Type B pancreatic cell (in vitro differentiated cells): Measurements from ENCODE around the gene ADRB2. TPM values are rescaled to one million over a fixed set of nuclear protein-coding genes. Genes with fewer than 3 reads are reported as not detected.

Experiments
- DNase-seq: peaks from one replicate; pipeline ENCODE4 v3.0.0; 2021; ENCODE audit warnings: mixed read lengths; ENCODE audit not compliant: unreplicated experiment; ENCODE audit errors: extremely low spot score
- H3K27ac Mint-ChIP-seq: 2 replicates; pipeline ENCODE4 v1.8.0; 2021; ENCODE audit warnings: mild to moderate bottlenecking, mixed read lengths
- H3K27me3 Mint-ChIP-seq: 2 replicates; pipeline ENCODE4 v1.8.0; 2021; ENCODE audit warnings: mixed read lengths
- H3K36me3 Mint-ChIP-seq: 2 replicates; pipeline ENCODE4 v1.8.0; 2021; ENCODE audit warnings: mixed read lengths
- H3K4me1 Mint-ChIP-seq: one replicate; pipeline ENCODE4 v1.8.0; 2021; ENCODE audit warnings: mixed read lengths; ENCODE audit not compliant: unreplicated experiment
- H3K4me3 Mint-ChIP-seq: 2 replicates; pipeline ENCODE4 v1.8.0; 2021; ENCODE audit warnings: mild to moderate bottlenecking, mixed read lengths
- H3K9me3 Mint-ChIP-seq: 2 replicates; pipeline ENCODE4 v1.8.0; 2021; ENCODE audit warnings: mixed read lengths
- CTCF ChIP-seq: fragments of 200-600 bp; sonication (generic); conservative IDR thresholded peaks from 2 replicates; pipeline ENCODE4 v1.5.0; 2021; ENCODE audit warnings: antibody characterized with exemption, mild to moderate bottlenecking
- total RNA-seq: library from RNA; stranded (reverse); gene quantifications from 2 replicates; pipeline ENCODE4 v1.2.1, GENCODE V29; 2021; ENCODE audit warnings: low replicate concordance

The ADRB2 gene
- total RNA-seq, 1 donor from 2014 or later: 1.3 TPM

- no peak for DNase-seq
- no peak for TF ChIP-seq CTCF
- H3K27ac Mint-ChIP-seq: no peak overlapping the region
- H3K4me3 Mint-ChIP-seq: no peak overlapping the region
- no peaks in the 10 kb centered on the region for H3K36me3 Mint-ChIP-seq
- H3K27me3 Mint-ChIP-seq: peaks cover 12% of the 10 kb centered on the region
- no peaks in the 10 kb centered on the region for H3K9me3 Mint-ChIP-seq
- H3K4me1 Mint-ChIP-seq: no peaks in the 10 kb centered on the region
These were observed 11.0 kb downstream of the ADRB2 start for GRCh38 chr5:148837383-148837782.

- H3K36me3 Mint-ChIP-seq: no peaks in the 10 kb centered on the region
- no peaks in the 10 kb centered on the region for H3K9me3 Mint-ChIP-seq
- H3K4me3 Mint-ChIP-seq: no peak overlapping the region
- DNase-seq: no peak
- no peak for TF ChIP-seq CTCF
- peaks cover 5% of the 10 kb centered on the region for H3K27me3 Mint-ChIP-seq
- H3K4me1 Mint-ChIP-seq: peaks cover under 1% of the 10 kb centered on the region
- H3K27ac Mint-ChIP-seq: no peak overlapping the region
These were observed 11.9 kb downstream of the ADRB2 start for GRCh38 chr5:148838357-148838756.

GRCh38 chr5:148839960-148840359 lies 13.5 kb downstream of the ADRB2 start:
- H3K4me3 Mint-ChIP-seq: no peak overlapping the region
- no peaks in the 10 kb centered on the region for H3K9me3 Mint-ChIP-seq
- TF ChIP-seq CTCF: no peak
- H3K4me1 Mint-ChIP-seq: peaks cover 9% of the 10 kb centered on the region
- H3K27ac Mint-ChIP-seq: no peak overlapping the region
- peaks cover 7% of the 10 kb centered on the region for H3K27me3 Mint-ChIP-seq
- no peaks in the 10 kb centered on the region for H3K36me3 Mint-ChIP-seq
- DNase-seq: no peak

GRCh38 chr5:148840531-148840930 lies 14.1 kb downstream of the ADRB2 start:
- no peak for TF ChIP-seq CTCF
- Mint-ChIP-seq H3K27me3 (peaks cover 7% of the 10 kb centered on the region), H3K4me1 (peaks cover 10% of the 10 kb centered on the region), H3K27ac (no peak overlapping the region), H3K9me3 (no peaks in the 10 kb centered on the region), H3K4me3 (no peak overlapping the region), H3K36me3 (no peaks in the 10 kb centered on the region)
- DNase-seq: no peak

- no peaks in the 10 kb centered on the region for H3K9me3 Mint-ChIP-seq
- no peak overlapping the region for H3K27ac Mint-ChIP-seq
- no peak overlapping the region for H3K4me3 Mint-ChIP-seq
- TF ChIP-seq CTCF: no peak
- DNase-seq: no peak
- no peaks in the 10 kb centered on the region for H3K36me3 Mint-ChIP-seq
- H3K27me3 Mint-ChIP-seq: peaks cover 7% of the 10 kb centered on the region
- H3K4me1 Mint-ChIP-seq: peaks cover 10% of the 10 kb centered on the region
These were observed 15.1 kb downstream of the ADRB2 start for GRCh38 chr5:148841519-148841918.

- Mint-ChIP-seq H3K4me1 (peaks cover 10% of the 10 kb centered on the region), H3K4me3 (no peak overlapping the region), H3K36me3 (no peaks in the 10 kb centered on the region), H3K9me3 (no peaks in the 10 kb centered on the region), H3K27me3 (peaks cover 7% of the 10 kb centered on the region), H3K27ac (no peak overlapping the region)
- no peak for TF ChIP-seq CTCF
- no peak for DNase-seq
These were observed 15.8 kb downstream of the ADRB2 start for GRCh38 chr5:148842161-148842560.
